ENCODE results near the gene CLTC. TPM values are rescaled to one million over a fixed set of nuclear protein-coding genes. Genes with fewer than 3 reads are reported as not detected.

The CLTC gene
- total and polyA plus RNA-seq, 2 of the 8 experiments (the other 6 are each of a cell fraction or from before 2014, with no cell fraction given) = 175 to 283 TPM

GRCh38 chr17:59666235-59666634, 46.5 kb downstream of the CLTC start:
- Histone ChIP-seq H4K20me1 (replicated peaks in 1 of 2; ENCODE audit: control insufficient read depth in 1 of 2, insufficient read depth in 2 of 2, low read length in 2 of 2) (peaks cover 0 to 2% of the 10 kb centered on the region in 2 experiments), H4K8ac (ENCODE audit: extremely low read depth, insufficient read depth, low read length) (no peak overlapping the region), H3K27me3 (replicated peaks in 1 of 4; ENCODE audit: control insufficient read depth in 3 of 4, extremely low read depth in 1 of 4, insufficient read depth in 3 of 4, low read length in 3 of 4) (no peaks in the 10 kb centered on the region), H3K18ac (ENCODE audit: extremely low read depth, low read length) (no peak overlapping the region), H3K79me1 (ENCODE audit: low read depth, low read length) (no peaks in the 10 kb centered on the region), H2BK5ac (ENCODE audit: low read depth, low read length) (no peak overlapping the region), H3K56ac (replicated peaks; ENCODE audit: insufficient read length, low read depth, low read length) (no peak overlapping the region), H3K4ac (replicated peaks; ENCODE audit: insufficient read length, low read depth, low read length) (no peak overlapping the region), H2BK120ac (replicated peaks; ENCODE audit: low read depth, low read length) (no peak overlapping the region), H3K4me3 (ENCODE audit: extremely low read depth in 1 of 4, insufficient read depth in 2 of 4, low read depth in 3 of 4, low read length in 4 of 4) (no peak overlapping the region), H3K9me3 (ENCODE audit: insufficient read depth in 2 of 2, low read depth in 1 of 2, low read length in 1 of 2) (no peaks in the 10 kb centered on the region), H3K27ac (ENCODE audit: low read depth, low read length) (no peak overlapping the region), H2AK5ac (ENCODE audit: low read depth, low read length) (no peak overlapping the region), H3K23me2 (ENCODE audit: low read depth, low read length) (no peaks in the 10 kb centered on the region), H2BK12ac (ENCODE audit: low read depth, low read length) (no peak overlapping the region), H3K14ac (ENCODE audit: insufficient read length) (no peak overlapping the region), H2AFZ (ENCODE audit: low read length) (no peak overlapping the region), H3K4me1 (replicated peaks in 1 of 4; ENCODE audit: control insufficient read depth in 3 of 4, insufficient read depth in 4 of 4, low read length in 3 of 4) (no peaks in the 10 kb centered on the region), H3K9ac (replicated peaks in 1 of 4; ENCODE audit: extremely low read depth in 1 of 4, low read depth in 3 of 4, low read length in 3 of 4) (no peak overlapping the region), H2BK20ac (ENCODE audit: low read length) (no peak overlapping the region), H2BK15ac (ENCODE audit: low read length) (no peak overlapping the region), H4K91ac (replicated peaks; ENCODE audit: insufficient read length, low read length) (no peak overlapping the region), H3K79me2 (ENCODE audit: control insufficient read depth in 1 of 2, insufficient read depth in 2 of 2, low read length in 2 of 2) (no peaks in the 10 kb centered on the region), H3K23ac (ENCODE audit: insufficient read length) (no peak overlapping the region), H4K5ac (ENCODE audit: insufficient read length, low read depth, low read length) (no peak overlapping the region), H3K4me2 (ENCODE audit: insufficient read depth in 1 of 2, low read depth in 2 of 2, low read length in 2 of 2) (no peak overlapping the region), H3K36me3 (ENCODE audit: control insufficient read depth in 2 of 4, insufficient read depth in 4 of 4, low read length in 3 of 4) (peaks cover 21 to 95% (median 55%) of the 10 kb centered on the region in 4 experiments)
- WGBS, 2 experiments (ENCODE audit: extremely low coverage in 1 of 2, insufficient coverage in 1 of 2, insufficient read length in 1 of 2, insufficient replicate concordance in 2 of 2, low coverage in 1 of 2, low lambda C conversion rate in 2 of 2, missing lambda C conversion rate in 1 of 2) = 93% methylated on average over 5 of the region's 5 CpGs; no CpG with 5 or more reads in 1 of the 2 experiments
- no peak for FAIRE-seq
- POLR2A ChIA-PET (ENCODE audit: partially characterized antibody) = no interaction called here
- CTCF ChIA-PET (ENCODE audit: partially characterized antibody) = no interaction called here
- no peak for DNase-seq (ENCODE audit: low read depth in 1 of 2, low spot score in 2 of 2)
- no peak for TF ChIP-seq MAFK (IDR thresholded peaks at IDR 0.05; ENCODE audit: low read depth, low read length)

Measured in H1 (cell line).